Gastrocnemius medialis (tissue), 4 donors: Measurements from ENCODE around the gene GRAPL. TPM values are rescaled to one million over a fixed set of nuclear protein-coding genes. Genes with fewer than 3 reads are reported as not detected.
"Not testable (repeated sequence)": the region's sequence is repeated elsewhere in the genome, so short reads cannot be mapped to it uniquely, and the experiment has no call there.

Experiments
- ATAC-seq, 2 donors: fragments of 150-250 bp; one replicate each; pipeline ENCODE4 v1.9.1; 2016
- DNase-seq, 2 donors: peaks; one replicate each; pipeline ENCODE4 v3.0.0-alpha.2; 2019
- H3K27ac ChIP-seq, 4 donors: fragments of 200-600 bp; sonication (generic); 1 replicate in 1 of 4; 2 replicates in 3 of 4; pipeline ENCODE4 v1.5.1; 2016 to 2018; ENCODE audit warnings: mild to moderate bottlenecking in 2 of 4, moderate library complexity in 1 of 4
- H3K27me3 ChIP-seq, 3 donors: fragments of 200-600 bp; sonication (generic) in 2 of 3; 1 replicate in 1 of 3; 2 replicates in 2 of 3; pipeline versions ENCODE4 v1.5.1 to v1.6.0; 2016 to 2019; ENCODE audit warnings: mild to moderate bottlenecking in 1 of 3, moderate library complexity in 1 of 3
- H3K36me3 ChIP-seq, 2 donors: fragments of 200-600 bp; sonication (generic) in 1 of 2; one replicate each; pipeline ENCODE4 v1.5.1; 2017 to 2018
- H3K4me1 ChIP-seq, 2 donors: fragments of 200-600 bp; sonication (generic) in 1 of 2; one replicate each; pipeline ENCODE4 v1.5.1; 2016 to 2017; ENCODE audit warnings: mild to moderate bottlenecking in 2 of 2
- H3K4me3 ChIP-seq, 4 donors: fragments of 200-600 bp; sonication (generic) in 3 of 4; 1 replicate in 1 of 4; 2 replicates in 3 of 4; pipeline ENCODE4 v1.5.1; 2016 to 2019; ENCODE audit warnings: mild to moderate bottlenecking in 2 of 4
- H3K9me3 ChIP-seq, 3 donors: fragments of 200-600 bp; sonication (generic) in 2 of 3; 1 replicate in 1 of 3; 2 replicates in 2 of 3; pipeline ENCODE4 v1.5.1; 2016 to 2019
- POLR2A ChIP-seq, 2 donors: fragments of 450-650 bp; IDR thresholded peaks; one replicate each; pipeline ENCODE4 v1.6.1; 2017; ENCODE audit warnings: antibody characterized with exemption in 2 of 2, mild to moderate bottlenecking in 2 of 2, moderate library complexity in 2 of 2
- in situ Hi-C, 4 donors: fragments of 200-750 bp; cut with MboI; loops; one replicate each; pipeline versions ENCODE4 v1.15.0 to v1.8.0; 2017; ENCODE audit warnings: low sequenced_read_pairs in 4 of 4
- intact Hi-C: fragments of 100-400 bp; cut with DNase I; formaldehyde crosslinking; loops from one replicate; pipeline ENCODE4 v1.15.1; 2023; ENCODE audit warnings: low total_unique reads
- total RNA-seq, 4 donors: library from RNA; depleted of rRNA; stranded (reverse); fragments of >200 nt; gene quantifications; one replicate each; pipeline versions ENCODE4 v1.1.0 to v1.2.3, GENCODE V29; 2016
- TF ChIP-seq, protein P1 (sequence below), 5 experiments: fragments of 450-650 bp in 3 of 5; fragments of 200-600 bp in 2 of 5; sonication (generic) in 2 of 5; IDR thresholded peaks in 4 of 5; conservative IDR thresholded peaks in 1 of 5; 1 replicate in 4 of 5; 2 replicates in 1 of 5; pipeline ENCODE4 v1.5.1; 2016 to 2019; ENCODE audit warnings: antibody characterized with exemption in 5 of 5, mild to moderate bottlenecking in 3 of 5, moderate library complexity in 3 of 5

Gene GRAPL
- total RNA-seq, 4 donors from 2014 or later: 1.2 TPM; not detected in 3

DNA sequence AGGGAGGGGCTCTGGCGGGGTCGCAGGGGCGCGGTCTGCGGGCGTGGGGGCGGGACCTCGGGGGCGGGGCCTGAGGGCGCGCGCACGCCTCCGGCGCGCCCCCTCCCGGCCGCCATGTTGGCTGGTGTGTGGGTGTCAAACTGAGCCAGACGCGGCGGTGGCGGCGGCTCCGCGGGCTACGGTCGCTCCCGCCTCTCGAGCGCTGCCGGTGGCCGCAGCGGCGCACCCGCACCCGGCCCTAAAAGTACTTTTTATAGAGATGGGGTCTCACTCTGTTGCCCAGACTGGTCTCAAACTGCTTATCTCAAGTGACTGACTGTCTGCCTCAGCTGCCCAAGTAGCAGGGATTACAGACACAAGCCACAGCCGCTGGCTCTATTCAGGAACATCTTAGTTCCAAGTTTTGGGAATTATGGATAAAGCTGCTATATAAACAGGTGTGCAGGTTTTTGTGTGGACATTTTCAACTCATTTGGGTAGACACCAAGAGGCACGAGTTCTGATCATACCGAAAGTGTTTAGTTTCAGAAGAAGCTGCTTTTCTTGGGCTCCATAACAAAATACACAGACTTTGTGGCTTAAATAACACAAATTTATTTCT lies 16.2 kb upstream of the GRAPL start:
- in situ Hi-C loops, H3K36me3 ChIP-seq, H3K9me3 ChIP-seq, H3K27me3 ChIP-seq, H3K4me1 ChIP-seq, intact Hi-C loops: not testable (repeated sequence)
- Histone ChIP-seq H3K27ac (peak overlapping the region; percentile 86 to 90 (median 90)), H3K4me3 (peak overlapping the region; percentile 58 to 66 (median 59))
- peak; percentile 48 to 50 for DNase-seq
- peak; percentile 86 to 95 for ATAC-seq
- TF ChIP-seq POLR2A (IDR thresholded peaks at IDR 0.05): peak; percentile 81 to 91
- TF ChIP-seq, protein P1, sequence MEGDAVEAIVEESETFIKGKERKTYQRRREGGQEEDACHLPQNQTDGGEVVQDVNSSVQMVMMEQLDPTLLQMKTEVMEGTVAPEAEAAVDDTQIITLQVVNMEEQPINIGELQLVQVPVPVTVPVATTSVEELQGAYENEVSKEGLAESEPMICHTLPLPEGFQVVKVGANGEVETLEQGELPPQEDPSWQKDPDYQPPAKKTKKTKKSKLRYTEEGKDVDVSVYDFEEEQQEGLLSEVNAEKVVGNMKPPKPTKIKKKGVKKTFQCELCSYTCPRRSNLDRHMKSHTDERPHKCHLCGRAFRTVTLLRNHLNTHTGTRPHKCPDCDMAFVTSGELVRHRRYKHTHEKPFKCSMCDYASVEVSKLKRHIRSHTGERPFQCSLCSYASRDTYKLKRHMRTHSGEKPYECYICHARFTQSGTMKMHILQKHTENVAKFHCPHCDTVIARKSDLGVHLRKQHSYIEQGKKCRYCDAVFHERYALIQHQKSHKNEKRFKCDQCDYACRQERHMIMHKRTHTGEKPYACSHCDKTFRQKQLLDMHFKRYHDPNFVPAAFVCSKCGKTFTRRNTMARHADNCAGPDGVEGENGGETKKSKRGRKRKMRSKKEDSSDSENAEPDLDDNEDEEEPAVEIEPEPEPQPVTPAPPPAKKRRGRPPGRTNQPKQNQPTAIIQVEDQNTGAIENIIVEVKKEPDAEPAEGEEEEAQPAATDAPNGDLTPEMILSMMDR (IDR thresholded peaks at IDR 0.05 in 4 of 5, conservative IDR thresholded peaks at IDR 0.05 in 1 of 5): peak in 4 of 5 experiments; percentile 16 to 76 (median 56)

DNA sequence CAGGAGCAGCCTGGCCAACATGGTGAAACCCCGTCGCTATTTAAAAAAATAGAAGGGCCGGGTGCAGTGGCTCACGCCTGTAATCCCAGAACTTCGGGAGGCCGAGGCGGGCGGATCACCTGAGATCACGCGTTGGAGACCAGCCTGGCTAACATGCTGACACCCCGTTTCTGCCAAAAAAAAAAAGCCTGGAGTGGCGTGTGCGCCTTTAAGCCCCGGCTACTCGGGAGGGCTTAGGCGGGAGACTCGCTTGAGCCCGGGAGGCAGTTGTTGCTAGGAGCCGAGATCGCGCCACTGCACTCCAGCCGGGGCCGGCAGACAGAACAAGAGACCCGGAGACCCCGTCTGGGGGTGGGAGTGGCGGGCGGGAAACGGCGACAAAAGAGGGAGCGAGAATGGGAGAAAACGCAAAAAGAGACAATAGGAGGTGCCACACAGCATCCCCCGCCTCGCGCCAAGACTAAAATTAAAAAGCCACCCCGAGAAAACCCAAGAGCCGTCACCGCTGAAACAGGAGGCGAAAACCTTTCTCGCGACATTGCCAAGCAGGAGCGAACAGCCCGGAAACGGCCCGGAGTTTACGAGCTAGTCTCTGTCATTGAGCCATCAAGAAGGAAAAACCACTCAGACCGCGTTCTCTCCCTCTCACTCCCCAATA lies 15.5 kb upstream of the GRAPL start:
- ATAC-seq (peak; percentile 53 to 77), DNase-seq (peak; percentile 72 to 75)
- H3K27me3 ChIP-seq, H3K36me3 ChIP-seq, H3K4me1 ChIP-seq, intact Hi-C loops, in situ Hi-C loops, H3K9me3 ChIP-seq: not testable (repeated sequence)
- peak overlapping the region in 3 of 4 donors; percentile 83 to 90 (median 89) for H3K27ac ChIP-seq
- peak overlapping the region in 3 of 4 donors; percentile 46 to 59 (median 50) for H3K4me3 ChIP-seq
- TF ChIP-seq POLR2A (IDR thresholded peaks at IDR 0.05): peak in 1 of 2 donors; percentile 97

DNA sequence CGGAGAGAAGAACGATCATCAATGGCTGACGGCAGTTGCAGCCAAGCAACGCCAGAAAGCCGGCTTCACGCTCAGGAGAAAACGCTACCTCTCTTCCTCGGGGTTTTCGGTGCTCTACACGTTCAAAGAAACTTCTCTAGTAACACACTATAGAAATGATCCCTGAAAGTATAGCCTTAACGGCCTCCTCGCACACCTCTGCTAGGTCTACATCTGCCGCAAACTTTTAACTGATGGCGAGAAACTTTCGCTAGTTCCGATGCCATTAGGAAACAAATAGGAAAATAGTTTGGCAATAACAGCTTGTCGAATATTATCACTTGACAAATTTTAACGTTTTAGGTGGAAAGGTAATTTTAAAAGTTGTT lies 14.9 kb upstream of the GRAPL start:
- H3K36me3 ChIP-seq, H3K4me1 ChIP-seq, H3K4me3 ChIP-seq, H3K27me3 ChIP-seq, in situ Hi-C loops, H3K9me3 ChIP-seq, intact Hi-C loops, ATAC-seq: not testable (repeated sequence)
- peak in 1 of 2 donors; percentile 5 for DNase-seq
- H3K27ac ChIP-seq: peak overlapping the region in 1 of 4 donors; percentile 89

DNA sequence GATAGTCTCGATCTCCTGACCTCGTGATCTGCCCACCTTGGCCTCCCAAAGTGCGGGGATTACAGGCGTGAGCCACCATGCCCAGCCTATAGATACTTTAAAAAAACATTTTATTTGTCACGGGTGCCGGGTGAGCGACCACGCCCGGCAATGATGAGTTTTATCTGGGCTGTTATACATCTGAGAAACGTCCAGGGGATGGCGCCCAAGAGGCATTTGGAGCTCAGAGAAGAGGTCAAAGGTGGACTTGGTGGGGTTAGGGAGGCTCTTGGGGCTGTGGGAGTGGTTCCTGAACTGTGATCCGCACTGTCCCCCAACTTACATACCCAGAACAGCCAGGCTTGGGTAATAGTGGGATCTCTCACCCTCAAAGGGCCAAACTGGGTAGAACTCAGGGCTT lies 8.7 kb upstream of the GRAPL start:
- H3K27ac ChIP-seq, intact Hi-C loops, H3K4me1 ChIP-seq, H3K9me3 ChIP-seq, in situ Hi-C loops, H3K4me3 ChIP-seq, DNase-seq, H3K36me3 ChIP-seq, H3K27me3 ChIP-seq: not testable (repeated sequence)
- peak in 1 of 2 donors; percentile 49 for ATAC-seq

DNA sequence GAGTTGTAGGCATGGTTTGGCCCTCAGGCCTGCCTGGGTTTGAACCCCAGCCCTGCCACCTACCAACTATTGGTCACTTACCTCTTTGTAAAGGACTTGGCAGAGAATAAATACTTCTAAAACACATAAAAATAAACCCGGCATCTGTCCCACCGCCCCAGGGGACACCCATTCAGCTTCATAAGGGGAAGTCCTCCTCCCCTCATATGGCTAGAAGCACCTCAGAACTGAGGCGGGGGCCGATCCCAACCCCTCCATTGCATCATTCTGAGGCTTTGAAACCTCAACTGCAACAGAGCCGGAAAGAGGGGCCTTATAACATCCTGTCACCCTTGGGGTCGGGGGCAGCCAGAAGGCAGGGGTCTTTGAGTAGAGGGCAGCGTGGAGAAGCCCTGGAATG lies 2.1 kb upstream of the GRAPL start:
- H3K36me3 ChIP-seq, H3K9me3 ChIP-seq, H3K27me3 ChIP-seq, ATAC-seq, H3K27ac ChIP-seq, DNase-seq, intact Hi-C loops, in situ Hi-C loops, H3K4me3 ChIP-seq, H3K4me1 ChIP-seq: not testable (repeated sequence)

DNA sequence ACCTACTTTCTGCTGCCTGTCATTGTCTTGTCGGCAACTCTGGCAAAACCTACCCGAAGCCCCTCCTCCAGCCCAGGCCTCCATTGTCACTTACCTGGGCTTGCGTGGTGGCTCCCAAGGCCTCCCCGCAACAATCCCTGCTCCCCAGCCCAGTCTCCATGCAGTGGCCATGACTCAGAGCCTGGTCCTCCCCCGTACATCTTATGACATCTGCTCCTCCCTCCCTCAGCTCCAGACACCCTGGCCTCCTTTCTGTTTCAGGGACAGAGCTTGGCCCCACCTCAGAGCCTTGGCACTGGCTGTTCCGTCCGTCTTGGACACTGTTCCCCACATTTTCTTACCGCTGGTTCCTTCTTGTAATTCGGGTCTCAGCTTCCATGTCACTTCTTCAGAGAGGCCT lies 2.1 kb downstream of the GRAPL start:
- intact Hi-C loops, ATAC-seq, H3K36me3 ChIP-seq, H3K27ac ChIP-seq, H3K27me3 ChIP-seq, H3K4me1 ChIP-seq, DNase-seq, in situ Hi-C loops, H3K9me3 ChIP-seq, H3K4me3 ChIP-seq: not testable (repeated sequence)

DNA sequence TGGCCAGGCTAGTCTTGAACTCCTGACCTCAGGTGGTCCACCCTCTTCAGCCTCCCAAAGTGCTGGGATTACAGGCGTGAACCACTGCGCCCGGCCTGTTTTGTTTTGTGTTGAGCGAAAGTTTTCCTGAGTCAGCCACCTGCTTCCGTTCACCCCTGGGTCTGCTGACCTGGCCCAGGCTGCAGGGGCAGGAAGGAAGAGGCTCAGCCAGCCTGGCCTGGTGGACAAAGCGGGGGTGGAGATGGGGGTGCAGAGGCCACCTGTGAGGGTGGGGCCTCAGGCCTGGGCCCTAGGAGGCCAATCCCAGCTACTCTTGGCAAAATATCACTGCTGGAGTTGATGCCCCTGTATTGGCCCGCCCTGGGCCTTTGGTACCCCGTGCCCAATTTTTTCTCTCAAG lies 3.7 kb downstream of the GRAPL start:
- H3K36me3 ChIP-seq, intact Hi-C loops, ATAC-seq, DNase-seq, H3K27ac ChIP-seq, H3K4me1 ChIP-seq, H3K9me3 ChIP-seq, in situ Hi-C loops, H3K27me3 ChIP-seq, H3K4me3 ChIP-seq: not testable (repeated sequence)

DNA sequence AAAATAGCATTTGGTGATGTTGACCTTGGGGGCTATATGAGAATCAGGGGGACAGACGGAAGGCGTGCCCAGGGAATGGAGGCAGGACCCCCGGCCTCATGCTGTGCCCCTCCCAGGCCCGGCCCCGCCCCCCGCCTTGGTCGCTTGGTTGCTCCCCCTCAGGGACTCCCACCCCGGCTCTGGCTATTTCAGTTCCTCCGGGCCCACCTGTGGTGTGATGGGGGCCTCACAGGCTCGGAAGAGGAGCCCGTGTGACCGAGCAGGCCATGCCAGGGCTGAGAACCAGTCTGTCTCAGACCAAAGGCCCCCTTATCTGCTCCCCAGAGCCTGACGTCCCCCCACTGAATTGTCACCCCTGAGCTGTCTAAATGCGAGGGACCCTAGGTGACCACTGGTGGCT lies 4.4 kb downstream of the GRAPL start:
- H3K4me1 ChIP-seq, H3K9me3 ChIP-seq, ATAC-seq, H3K4me3 ChIP-seq, intact Hi-C loops, in situ Hi-C loops, H3K36me3 ChIP-seq, H3K27ac ChIP-seq, H3K27me3 ChIP-seq, DNase-seq: not testable (repeated sequence)

DNA sequence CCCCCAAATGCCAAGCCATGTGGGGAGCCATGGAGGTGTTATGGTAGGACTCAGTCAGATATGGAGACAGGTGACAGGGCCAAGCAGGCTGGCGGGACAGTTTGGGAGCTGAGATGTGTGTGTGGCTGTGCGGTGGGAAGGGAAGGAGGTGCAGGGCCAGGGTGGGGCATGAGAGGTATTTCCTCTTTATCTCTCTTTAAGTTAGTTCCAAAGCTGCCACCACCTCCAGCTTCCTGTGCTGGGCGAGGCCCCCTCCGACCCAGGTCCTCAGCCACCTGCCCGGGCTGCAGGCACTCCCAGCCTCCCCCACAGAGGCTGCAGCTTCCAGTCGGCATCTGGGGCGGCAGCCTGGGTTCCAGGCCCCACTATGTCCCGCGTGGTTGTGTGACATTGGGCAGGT lies 6.4 kb downstream of the GRAPL start:
- in situ Hi-C loops, intact Hi-C loops: not testable (repeated sequence)

DNA sequence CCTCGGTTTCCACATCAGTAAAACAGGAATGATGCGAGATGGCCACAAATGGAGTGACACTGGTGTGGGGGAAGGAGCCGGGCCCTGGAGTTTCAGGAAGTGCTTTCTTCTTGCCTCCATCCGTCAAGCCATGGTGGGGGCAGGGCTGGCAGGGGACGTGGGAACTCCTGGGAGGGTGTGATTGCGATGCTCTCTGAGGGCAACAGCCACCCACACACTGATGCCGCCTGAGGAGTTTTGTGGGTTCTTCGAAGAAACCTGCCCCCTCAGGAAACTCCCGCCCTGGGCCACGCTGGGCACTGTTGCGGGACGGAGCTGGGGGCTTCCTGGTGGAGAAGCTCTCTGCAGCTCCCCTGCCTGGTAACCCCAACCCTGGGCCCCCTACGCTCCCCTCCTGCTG lies 8.0 kb downstream of the GRAPL start:
- H3K9me3 ChIP-seq, H3K4me3 ChIP-seq, ATAC-seq, H3K27me3 ChIP-seq, H3K4me1 ChIP-seq, H3K27ac ChIP-seq, DNase-seq, H3K36me3 ChIP-seq, in situ Hi-C loops, intact Hi-C loops: not testable (repeated sequence)

More for the DNA sequence above, 6.4 kb downstream of the GRAPL start:
- not testable (repeated sequence) for DNase-seq, H3K27ac ChIP-seq, H3K27me3 ChIP-seq, H3K36me3 ChIP-seq, H3K4me3 ChIP-seq, H3K9me3 ChIP-seq, ATAC-seq, H3K4me1 ChIP-seq

DNA sequence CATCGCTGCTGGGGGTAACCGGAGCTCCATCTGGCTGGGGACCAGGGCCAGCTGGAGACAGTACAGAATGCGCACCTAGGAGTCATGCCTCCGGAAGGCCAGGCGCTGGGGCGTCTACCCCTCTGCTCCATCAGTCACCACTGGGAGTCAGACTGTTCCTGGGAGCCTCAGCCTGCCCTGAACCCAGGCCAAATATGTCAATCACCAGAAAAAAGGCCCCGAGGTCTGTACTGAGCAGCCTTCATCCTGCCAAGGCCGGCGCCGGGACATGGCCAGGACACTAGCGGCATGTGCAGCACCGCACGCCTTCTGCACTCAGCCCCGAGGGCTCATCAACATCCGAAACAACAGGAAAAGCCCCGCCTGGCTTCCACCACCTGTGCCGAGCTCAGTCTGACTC lies 8.7 kb downstream of the GRAPL start:
- in situ Hi-C loops, H3K27ac ChIP-seq, H3K9me3 ChIP-seq, intact Hi-C loops, H3K27me3 ChIP-seq, H3K36me3 ChIP-seq, DNase-seq, H3K4me1 ChIP-seq, H3K4me3 ChIP-seq: not testable (repeated sequence)
- peak; percentile 71 to 78 for ATAC-seq
